Endothelial cell of umbilical vein (primary cell): ENCODE data around the gene CLCNKA. TPM values are rescaled to one million over a fixed set of nuclear protein-coding genes. Genes with fewer than 3 reads are reported as not detected.

ENCODE experiments used
- BruUV-seq: library from RNA; stranded (reverse); fragments of 400-500 nt; replicated peaks from 2 replicates; lab custom pipeline; 2021; lab: Mats Ljungman, UMichigan
- CTCF ChIA-PET: fragments of 300-600, 350-600 bp; sonication (Branson Sonifier 250); formaldehyde crosslinking; loops from one replicate; lab custom pipeline; 2021; ENCODE audit warnings: antibody characterized with exemption, inconsistent platforms; lab: Charles Lee
- POLR2A ChIA-PET: fragments of 300-600, 350-600 bp; sonication (Branson Sonifier 250); formaldehyde crosslinking; loops from one replicate; lab custom pipeline; 2021; ENCODE audit warnings: antibody characterized with exemption, inconsistent platforms; lab: Charles Lee
- DNase-seq: peaks from one replicate; pipeline ENCODE4 v3.0.0-alpha.2; 2011; ENCODE audit warnings: low read depth, low spot score
- FAIRE-seq: peaks from 2 replicates; lab custom pipeline; 2011; peaks lifted over from hg19 to GRCh38; lab: Jason Lieb, UNC
- H2AFZ ChIP-seq: 2 replicates; pipeline ENCODE4 v1.6.0; 2012; ENCODE audit warnings: low read depth, low read length, control low read depth, inconsistent platforms
- H3K27ac ChIP-seq: 2 replicates; pipeline ENCODE4 v1.5.1; 2011; ENCODE audit warnings: low read depth, mild to moderate bottlenecking, control low read depth, low read length, moderate library complexity; ENCODE audit not compliant: insufficient read depth
- H3K27me3 ChIP-seq, 2 experiments: 2 replicates each; pipeline versions ENCODE4 v1.6.0 to v1.6.1; 2011; ENCODE audit warnings: low read length in 2 of 2, mixed read lengths in 1 of 2; ENCODE audit not compliant: control insufficient read depth in 2 of 2, insufficient read depth in 2 of 2
- H3K36me3 ChIP-seq, 2 experiments: 2 replicates in 1 of 2; 3 replicates in 1 of 2; pipeline ENCODE4 v1.5.1; 2011; ENCODE audit warnings: low read length in 2 of 2, mild to moderate bottlenecking in 1 of 2, moderate library complexity in 1 of 2; ENCODE audit not compliant: control insufficient read depth in 2 of 2, insufficient read depth in 2 of 2; ENCODE audit errors: extremely low read depth in 1 of 2
- H3K4me1 ChIP-seq: 3 replicates; pipeline ENCODE4 v1.5.1; 2011; ENCODE audit warnings: mild to moderate bottlenecking, low read length; ENCODE audit not compliant: control insufficient read depth, insufficient read depth; ENCODE audit errors: extremely low read depth
- H3K4me2 ChIP-seq: 2 replicates; pipeline ENCODE4 v1.6.1; 2011; ENCODE audit warnings: low read length, control low read depth, mixed read lengths; ENCODE audit not compliant: insufficient read depth
- H3K4me3 ChIP-seq, 3 experiments: fragments of 200-600 bp in 1 of 3; sonication (generic), shearing (Covaris generic) in 1 of 3; replicated peaks in 1 of 3; 2 replicates each; pipeline ENCODE4 v1.5.1; 2011 to 2016; ENCODE audit warnings: control low read depth in 3 of 3, low read length in 3 of 3, mild to moderate bottlenecking in 2 of 3, inconsistent platforms in 1 of 3, low read depth in 1 of 3, moderate library complexity in 1 of 3; ENCODE audit not compliant: insufficient read depth in 1 of 3
- H3K79me2 ChIP-seq: 2 replicates; pipeline ENCODE4 v1.6.0; 2012; ENCODE audit warnings: low read length, inconsistent platforms; ENCODE audit not compliant: control insufficient read depth, insufficient read depth
- H3K9ac ChIP-seq: replicated peaks from 2 replicates; pipeline ENCODE3; 2011; ENCODE audit warnings: low read length, control low read depth; ENCODE audit not compliant: insufficient read depth; ENCODE audit errors: extremely low read depth
- H3K9me1 ChIP-seq: replicated peaks from 3 replicates; pipeline ENCODE4 v1.6.0; 2011; ENCODE audit warnings: mild to moderate bottlenecking, low read length; ENCODE audit not compliant: control insufficient read depth, insufficient read depth; ENCODE audit errors: extremely low read depth
- H3K9me3 ChIP-seq: replicated peaks from 2 replicates; pipeline ENCODE4 v1.5.1; 2012; ENCODE audit warnings: low read length, inconsistent platforms; ENCODE audit not compliant: control insufficient read depth, insufficient read depth
- H4K20me1 ChIP-seq: replicated peaks from 2 replicates; pipeline ENCODE3; 2011; ENCODE audit warnings: mild to moderate bottlenecking, low read length; ENCODE audit not compliant: control insufficient read depth, insufficient read depth; ENCODE audit errors: extremely low read depth
- CTCF ChIP-seq, 2 donors: IDR thresholded peaks; 1 replicate in 1 of 2; 2 replicates in 1 of 2; pipeline ENCODE4 v1.5.1; 2011; ENCODE audit warnings: low read length in 2 of 2, mild to moderate bottlenecking in 2 of 2, moderate library complexity in 2 of 2, control low read depth in 1 of 2, inconsistent platforms in 1 of 2, low read depth in 1 of 2; ENCODE audit not compliant: insufficient read depth in 1 of 2; ENCODE audit errors: extremely low read depth in 1 of 2
- EZH2 ChIP-seq: IDR thresholded peaks from 2 replicates; pipeline ENCODE4 v1.6.1; 2012; ENCODE audit warnings: borderline replicate concordance, low read depth, mild to moderate bottlenecking, moderate library complexity, low read length, inconsistent platforms; ENCODE audit not compliant: severe bottlenecking
- FOS ChIP-seq: IDR thresholded peaks from 2 replicates; pipeline ENCODE4 v1.6.1; 2011; ENCODE audit warnings: mild to moderate bottlenecking, low read length, moderate library complexity, borderline replicate concordance; ENCODE audit not compliant: insufficient read depth
- GATA2 ChIP-seq: IDR thresholded peaks from 2 replicates; pipeline ENCODE4 v1.7.0; 2011; ENCODE audit warnings: low read depth, mild to moderate bottlenecking, moderate library complexity, mixed read lengths, low read length; ENCODE audit not compliant: insufficient read length, insufficient read depth
- JUN ChIP-seq: IDR thresholded peaks from 2 replicates; pipeline ENCODE4 v1.6.1; 2011; ENCODE audit warnings: borderline replicate concordance, low read depth; ENCODE audit not compliant: insufficient read length, insufficient read depth
- MAX ChIP-seq: IDR thresholded peaks from 2 replicates; pipeline ENCODE4 v1.6.1; 2011; ENCODE audit not compliant: insufficient read depth, insufficient read length
- MYC ChIP-seq: IDR thresholded peaks from one replicate; pipeline ENCODE4 v1.6.1; 2011; ENCODE audit warnings: mild to moderate bottlenecking, low read depth, low read length
- POLR2A ChIP-seq: IDR thresholded peaks from 2 replicates; pipeline ENCODE4 v1.6.1; 2012; ENCODE audit warnings: low read depth, mild to moderate bottlenecking, control low read depth, low read length
- POLR2AphosphoS5 ChIP-seq: IDR thresholded peaks from 2 replicates; pipeline ENCODE4 v1.6.1; 2012; ENCODE audit warnings: low read depth, mild to moderate bottlenecking, control low read depth, low read length, moderate library complexity; ENCODE audit not compliant: insufficient read depth
- dilution Hi-C: fragments of 300-500 bp; cut with MboI; formaldehyde crosslinking; loops from one replicate; pipeline ENCODE4 v1.15.0; 2019; ENCODE audit warnings: low sequenced_read_pairs; ENCODE audit not compliant: extremely low pct_ligation_motif_present
- intact Hi-C: fragments of 100-400 bp; cut with micrococcal nuclease; formaldehyde crosslinking; loops from one replicate; pipeline ENCODE4 v1.10.0; 2022
- polyA plus RNA-seq, 4 experiments: library from polyadenylated mRNA; depleted of rRNA in 3 of 4; stranded (reverse) in 3 of 4; unstranded in 1 of 4; fragments of >200 nt; gene quantifications; 2 replicates each; pipeline versions ENCODE4 v1.2.1 to v1.2.3, GENCODE V29; 2011 to 2012; ENCODE audit warnings: missing spikeins in 1 of 4
- total RNA-seq: library from RNA; stranded (reverse); gene quantifications from 2 replicates; pipeline ENCODE4 v1.2.3, GENCODE V29; 2021

Gene CLCNKA
- total and polyA plus RNA-seq, 2 donors (not counting 3 experiments of a cell fraction or from before 2014, with no cell fraction given), result not detected

- ChIA-PET POLR2A (interaction anchor here (0.9 kb wide), 1 partner anchor 9 kb away, joined by 3 read pairs; no protein-coding TSS in a partner anchor), CTCF (interaction anchor here (0.9 to 1.2 kb wide), 2 partner anchors 23 to 259 kb away, joined by 3 to 4 read pairs; partner anchors contain the start of gene FAM131C)
- FAIRE-seq (no peak), DNase-seq (no peak)
- intact Hi-C loops, result no loop called here
- Histone ChIP-seq H3K9me1 (no peaks in the 10 kb centered on the region), H3K4me3 (no peak overlapping the region), H3K9ac (no peak overlapping the region), H3K4me2 (no peak overlapping the region), H3K36me3 (no peaks in the 10 kb centered on the region), H2AFZ (no peak overlapping the region), H3K27me3 (no peaks in the 10 kb centered on the region), H3K79me2 (no peaks in the 10 kb centered on the region), H4K20me1 (no peaks in the 10 kb centered on the region), H3K27ac (no peak overlapping the region), H3K9me3 (no peaks in the 10 kb centered on the region), H3K4me1 (no peaks in the 10 kb centered on the region)
- dilution Hi-C loops, result no loop called here
- BruUV-seq, result no TSS peak
- no peak for TF ChIP-seq CTCF (IDR thresholded peaks at IDR 0.05; ENCODE audit: extremely low read depth in 1 of 2, insufficient read depth in 1 of 2, low read depth in 1 of 2, low read length in 2 of 2)
- no peak for TF ChIP-seq FOS
- TF ChIP-seq EZH2, result no peak
- TF ChIP-seq JUN, result no peak
- TF ChIP-seq POLR2A, result no peak
Observed at GRCh38 chr1:16050328-16050727, 28.5 kb downstream of the CLCNKA start.

DNA sequence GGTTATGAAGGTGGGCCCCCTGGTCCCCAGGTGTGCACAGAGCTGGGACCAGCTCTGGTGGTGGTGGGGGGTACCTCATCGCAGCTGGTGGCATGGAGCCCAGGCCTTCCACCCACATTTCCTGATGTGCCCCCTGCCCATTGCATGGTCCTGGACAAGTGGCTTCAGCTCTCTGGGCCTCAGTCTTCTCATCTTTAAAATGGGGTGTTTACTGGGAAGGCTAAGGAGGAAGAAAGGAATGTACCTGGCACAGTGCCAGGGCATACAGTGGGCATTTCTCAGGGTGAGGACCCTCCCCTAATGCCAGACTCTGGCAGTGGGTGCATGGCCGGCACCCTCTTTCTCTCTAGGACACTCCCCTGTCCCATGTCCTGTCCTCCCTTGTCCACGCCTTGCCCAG is 29.2 kb downstream of the CLCNKA start:
- TF ChIP-seq EZH2 (no peak), JUN (no peak), CTCF (IDR thresholded peaks at IDR 0.05; ENCODE audit: extremely low read depth in 1 of 2, insufficient read depth in 1 of 2, low read depth in 1 of 2, low read length in 2 of 2) (no peak), MYC (no peak), MAX (no peak), POLR2AphosphoS5 (no peak), GATA2 (no peak), FOS (no peak)
- no peak overlapping the region for H2AFZ ChIP-seq
- H3K9me3 ChIP-seq, result no peaks in the 10 kb centered on the region
- H3K36me3 ChIP-seq, result no peaks in the 10 kb centered on the region
- no peak for FAIRE-seq
- intact Hi-C loops (no loop called here), dilution Hi-C loops (no loop called here)
- no TSS peak for BruUV-seq
- H3K9ac ChIP-seq, result no peak overlapping the region
- no peak overlapping the region for H3K27ac ChIP-seq
- ChIA-PET CTCF (interaction anchor here (0.9 to 1.2 kb wide), 2 partner anchors 22 to 259 kb away, joined by 3 to 4 read pairs; partner anchors contain the start of gene FAM131C), POLR2A (no interaction called here)
- H3K4me3 ChIP-seq, result no peak overlapping the region
- no peaks in the 10 kb centered on the region for H3K4me1 ChIP-seq
- no peak overlapping the region for H3K4me2 ChIP-seq
- H3K9me1 ChIP-seq, result no peaks in the 10 kb centered on the region
- DNase-seq, result no peak
- no peaks in the 10 kb centered on the region for H3K79me2 ChIP-seq
- no peaks in the 10 kb centered on the region for H4K20me1 ChIP-seq
- H3K27me3 ChIP-seq, result no peaks in the 10 kb centered on the region
